ENCODE results near the gene FLG2.

The FLG2 gene

DNA sequence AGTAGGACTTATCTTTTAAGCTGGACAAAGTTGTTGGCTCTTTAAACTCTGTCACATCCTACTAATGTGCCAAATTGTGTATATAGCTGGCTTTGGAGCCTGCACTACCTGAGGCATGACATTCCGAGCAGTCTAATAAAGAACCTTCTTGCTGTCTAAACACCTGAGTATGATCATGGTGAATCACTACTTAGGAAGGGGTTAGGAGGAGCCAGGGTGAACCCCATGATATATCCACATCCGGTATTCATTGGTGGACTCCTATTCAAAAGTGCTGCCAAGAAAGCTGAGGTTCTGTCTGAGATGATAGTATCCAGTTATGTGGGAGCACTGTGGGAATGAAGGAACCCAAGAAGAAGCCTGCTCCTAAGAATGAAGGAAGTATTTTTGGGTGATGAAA lies 27.1 kb upstream of the FLG2 start:
- TF ChIP-seq FOXM1 (IDR thresholded peaks at IDR 0.05; ENCODE audit: borderline replicate concordance, low read depth) (no peak), CEBPB (IDR thresholded peaks at IDR 0.05) (no peak), NFIC (IDR thresholded peaks at IDR 0.05) (no peak), TCF12 (IDR thresholded peaks at IDR 0.05; ENCODE audit: low read depth) (no peak), TEAD4 (IDR thresholded peaks at IDR 0.05) (no peak), ZBTB7A (IDR thresholded peaks at IDR 0.05; ENCODE audit: low read depth) (no peak), EGR1 (IDR thresholded peaks at IDR 0.05) (no peak), RAD21 (IDR thresholded peaks at IDR 0.05; ENCODE audit: low read depth) (no peak), EP300 (IDR thresholded peaks at IDR 0.05; ENCODE audit: borderline replicate concordance) (no peak), YY1 (IDR thresholded peaks at IDR 0.05; ENCODE audit: low read depth) (no peak), CREB1 (IDR thresholded peaks at IDR 0.05; ENCODE audit: low read depth) (no peak), TAF1 (IDR thresholded peaks at IDR 0.05; ENCODE audit: low read depth) (no peak)
- TF ChIP-seq, protein P1, sequence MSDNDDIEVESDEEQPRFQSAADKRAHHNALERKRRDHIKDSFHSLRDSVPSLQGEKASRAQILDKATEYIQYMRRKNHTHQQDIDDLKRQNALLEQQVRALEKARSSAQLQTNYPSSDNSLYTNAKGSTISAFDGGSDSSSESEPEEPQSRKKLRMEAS (IDR thresholded peaks at IDR 0.05) = no peak
- TF ChIP-seq, protein P2, sequence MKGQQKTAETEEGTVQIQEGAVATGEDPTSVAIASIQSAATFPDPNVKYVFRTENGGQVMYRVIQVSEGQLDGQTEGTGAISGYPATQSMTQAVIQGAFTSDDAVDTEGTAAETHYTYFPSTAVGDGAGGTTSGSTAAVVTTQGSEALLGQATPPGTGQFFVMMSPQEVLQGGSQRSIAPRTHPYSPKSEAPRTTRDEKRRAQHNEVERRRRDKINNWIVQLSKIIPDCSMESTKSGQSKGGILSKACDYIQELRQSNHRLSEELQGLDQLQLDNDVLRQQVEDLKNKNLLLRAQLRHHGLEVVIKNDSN (IDR thresholded peaks at IDR 0.05) = no peak
- TF ChIP-seq, protein P3, sequence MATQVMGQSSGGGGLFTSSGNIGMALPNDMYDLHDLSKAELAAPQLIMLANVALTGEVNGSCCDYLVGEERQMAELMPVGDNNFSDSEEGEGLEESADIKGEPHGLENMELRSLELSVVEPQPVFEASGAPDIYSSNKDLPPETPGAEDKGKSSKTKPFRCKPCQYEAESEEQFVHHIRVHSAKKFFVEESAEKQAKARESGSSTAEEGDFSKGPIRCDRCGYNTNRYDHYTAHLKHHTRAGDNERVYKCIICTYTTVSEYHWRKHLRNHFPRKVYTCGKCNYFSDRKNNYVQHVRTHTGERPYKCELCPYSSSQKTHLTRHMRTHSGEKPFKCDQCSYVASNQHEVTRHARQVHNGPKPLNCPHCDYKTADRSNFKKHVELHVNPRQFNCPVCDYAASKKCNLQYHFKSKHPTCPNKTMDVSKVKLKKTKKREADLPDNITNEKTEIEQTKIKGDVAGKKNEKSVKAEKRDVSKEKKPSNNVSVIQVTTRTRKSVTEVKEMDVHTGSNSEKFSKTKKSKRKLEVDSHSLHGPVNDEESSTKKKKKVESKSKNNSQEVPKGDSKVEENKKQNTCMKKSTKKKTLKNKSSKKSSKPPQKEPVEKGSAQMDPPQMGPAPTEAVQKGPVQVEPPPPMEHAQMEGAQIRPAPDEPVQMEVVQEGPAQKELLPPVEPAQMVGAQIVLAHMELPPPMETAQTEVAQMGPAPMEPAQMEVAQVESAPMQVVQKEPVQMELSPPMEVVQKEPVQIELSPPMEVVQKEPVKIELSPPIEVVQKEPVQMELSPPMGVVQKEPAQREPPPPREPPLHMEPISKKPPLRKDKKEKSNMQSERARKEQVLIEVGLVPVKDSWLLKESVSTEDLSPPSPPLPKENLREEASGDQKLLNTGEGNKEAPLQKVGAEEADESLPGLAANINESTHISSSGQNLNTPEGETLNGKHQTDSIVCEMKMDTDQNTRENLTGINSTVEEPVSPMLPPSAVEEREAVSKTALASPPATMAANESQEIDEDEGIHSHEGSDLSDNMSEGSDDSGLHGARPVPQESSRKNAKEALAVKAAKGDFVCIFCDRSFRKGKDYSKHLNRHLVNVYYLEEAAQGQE (IDR thresholded peaks at IDR 0.05; ENCODE audit: low read depth) = no peak

DNA sequence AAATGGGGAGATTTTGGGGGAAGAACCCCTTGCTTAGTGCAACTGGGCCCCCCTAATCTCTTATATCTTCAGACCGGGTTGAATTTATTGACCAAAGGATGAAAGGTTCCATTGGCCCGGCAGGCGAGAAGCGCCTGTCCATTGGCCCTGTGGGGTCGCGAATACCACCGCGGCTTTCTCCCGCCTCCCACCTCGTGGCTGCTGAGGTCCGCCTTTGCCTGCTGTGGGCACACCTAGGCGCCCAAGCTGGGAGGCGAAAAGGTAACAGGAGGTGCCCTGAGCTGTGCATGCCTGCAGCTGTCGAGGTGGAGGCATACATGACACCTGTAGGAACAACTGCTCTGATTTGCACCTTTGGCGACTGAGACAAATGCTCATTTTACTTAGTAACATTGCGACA lies 21.1 kb upstream of the FLG2 start:
- no peak for TF ChIP-seq CREB1 (IDR thresholded peaks at IDR 0.05; ENCODE audit: low read depth)
- TF ChIP-seq, protein P1 (IDR thresholded peaks at IDR 0.05) = no peak
- TF ChIP-seq EGR1 (IDR thresholded peaks at IDR 0.05) = no peak
- no peak for TF ChIP-seq TAF1 (IDR thresholded peaks at IDR 0.05; ENCODE audit: low read depth)
- TF ChIP-seq ZBTB7A (IDR thresholded peaks at IDR 0.05; ENCODE audit: low read depth) = no peak
- TF ChIP-seq, protein P3 (IDR thresholded peaks at IDR 0.05; ENCODE audit: low read depth) = no peak
- TF ChIP-seq CEBPB (IDR thresholded peaks at IDR 0.05) = no peak
- no peak for TF ChIP-seq YY1 (IDR thresholded peaks at IDR 0.05; ENCODE audit: low read depth)
- no peak for TF ChIP-seq TEAD4 (IDR thresholded peaks at IDR 0.05)
- TF ChIP-seq RAD21 (IDR thresholded peaks at IDR 0.05; ENCODE audit: low read depth) = no peak
- TF ChIP-seq, protein P2 (IDR thresholded peaks at IDR 0.05) = no peak
- no peak for TF ChIP-seq TCF12 (IDR thresholded peaks at IDR 0.05; ENCODE audit: low read depth)
- TF ChIP-seq EP300 (IDR thresholded peaks at IDR 0.05; ENCODE audit: borderline replicate concordance) = no peak
- TF ChIP-seq FOXM1 (IDR thresholded peaks at IDR 0.05; ENCODE audit: borderline replicate concordance, low read depth) = no peak
- TF ChIP-seq NFIC (IDR thresholded peaks at IDR 0.05) = no peak

DNA sequence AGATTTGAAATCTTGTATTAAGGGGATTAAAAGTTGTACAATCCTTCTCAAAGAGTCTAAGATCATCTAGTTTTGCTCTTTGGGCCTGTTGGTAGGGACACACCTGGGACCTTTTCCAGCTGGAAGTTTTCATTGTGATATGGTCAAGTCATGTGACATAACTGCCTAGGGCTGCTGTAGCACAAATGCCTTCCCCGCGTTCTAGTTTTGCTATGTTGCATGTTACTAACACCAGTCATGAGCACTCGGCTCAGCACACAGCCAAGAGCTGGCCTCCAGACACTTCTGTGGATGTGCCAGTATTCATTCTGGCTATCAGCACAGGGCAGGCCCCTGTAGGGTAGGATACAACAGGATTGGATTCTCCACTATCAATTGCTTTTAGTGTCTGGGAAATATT lies 14.6 kb upstream of the FLG2 start:
- no peak for TF ChIP-seq NFIC (IDR thresholded peaks at IDR 0.05)
- TF ChIP-seq, protein P3 (IDR thresholded peaks at IDR 0.05; ENCODE audit: low read depth) = no peak
- no peak for TF ChIP-seq EGR1 (IDR thresholded peaks at IDR 0.05)
- TF ChIP-seq, protein P2 (IDR thresholded peaks at IDR 0.05) = no peak
- TF ChIP-seq TEAD4 (IDR thresholded peaks at IDR 0.05) = no peak
- TF ChIP-seq CEBPB (IDR thresholded peaks at IDR 0.05) = no peak
- TF ChIP-seq, protein P1 (IDR thresholded peaks at IDR 0.05) = no peak
- TF ChIP-seq FOXM1 (IDR thresholded peaks at IDR 0.05; ENCODE audit: borderline replicate concordance, low read depth) = no peak
- TF ChIP-seq RAD21 (IDR thresholded peaks at IDR 0.05; ENCODE audit: low read depth) = no peak
- no peak for TF ChIP-seq ZBTB7A (IDR thresholded peaks at IDR 0.05; ENCODE audit: low read depth)
- TF ChIP-seq TAF1 (IDR thresholded peaks at IDR 0.05; ENCODE audit: low read depth) = no peak
- TF ChIP-seq CREB1 (IDR thresholded peaks at IDR 0.05; ENCODE audit: low read depth) = no peak
- TF ChIP-seq TCF12 (IDR thresholded peaks at IDR 0.05; ENCODE audit: low read depth) = no peak
- no peak for TF ChIP-seq EP300 (IDR thresholded peaks at IDR 0.05; ENCODE audit: borderline replicate concordance)
- TF ChIP-seq YY1 (IDR thresholded peaks at IDR 0.05; ENCODE audit: low read depth) = no peak
